DND-41 (cell line): ENCODE measurements around the gene BLOC1S5.

Experiments
- CTCF ChIP-seq: IDR thresholded peaks from 2 replicates; pipeline ENCODE4 v1.5.1; 2012; ENCODE audit warnings: borderline replicate concordance, low read length, moderate library complexity, mild to moderate bottlenecking; ENCODE audit not compliant: poor library complexity, severe bottlenecking; ENCODE audit errors: extremely low read depth
- EZH2 ChIP-seq: IDR thresholded peaks from 3 replicates; pipeline ENCODE4 v1.6.1; 2012; ENCODE audit warnings: borderline replicate concordance, low read depth, mild to moderate bottlenecking, moderate library complexity, low read length, inconsistent platforms; ENCODE audit not compliant: severe bottlenecking

DNA sequence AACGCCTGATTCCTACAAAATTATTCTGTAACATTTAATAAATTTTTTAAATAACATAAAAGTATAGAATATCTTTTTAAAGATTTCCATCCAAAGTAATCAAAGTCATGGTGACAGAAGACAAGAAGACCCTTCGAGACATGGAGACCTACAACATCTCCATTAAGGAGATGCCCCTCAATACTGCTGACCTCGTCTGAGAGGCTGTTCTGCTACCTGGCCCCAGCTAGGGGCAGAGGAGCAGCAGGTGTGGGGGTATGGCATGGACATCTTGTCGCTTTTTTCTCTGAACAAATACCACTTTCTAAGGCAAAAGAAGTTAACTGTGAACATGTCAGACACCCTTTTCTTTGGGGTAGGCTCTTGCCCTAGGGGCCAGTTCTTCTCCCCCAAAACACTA, 44.1 kb downstream of the BLOC1S5 start:
- TF ChIP-seq CTCF (no peak), EZH2 (no peak)
